ENCODE measurements around the gene MYL6.
A peak's percentile ranks its signal among the peaks of the same experiment; 100 is the strongest.

MYL6 gene

GRCh38 chr12:56157201-56158028 is 744 bp upstream of the MYL6 start:
- DNase-seq, result peak; percentile 94

GRCh38 chr12:56158926-56159461 is 835 bp downstream of the MYL6 start:
- DNase-seq, result peak; percentile 87

- no peak for DNase-seq
These were observed 1.5 kb downstream of the MYL6 start for GRCh38 chr12:56159482-56160192.

DNA sequence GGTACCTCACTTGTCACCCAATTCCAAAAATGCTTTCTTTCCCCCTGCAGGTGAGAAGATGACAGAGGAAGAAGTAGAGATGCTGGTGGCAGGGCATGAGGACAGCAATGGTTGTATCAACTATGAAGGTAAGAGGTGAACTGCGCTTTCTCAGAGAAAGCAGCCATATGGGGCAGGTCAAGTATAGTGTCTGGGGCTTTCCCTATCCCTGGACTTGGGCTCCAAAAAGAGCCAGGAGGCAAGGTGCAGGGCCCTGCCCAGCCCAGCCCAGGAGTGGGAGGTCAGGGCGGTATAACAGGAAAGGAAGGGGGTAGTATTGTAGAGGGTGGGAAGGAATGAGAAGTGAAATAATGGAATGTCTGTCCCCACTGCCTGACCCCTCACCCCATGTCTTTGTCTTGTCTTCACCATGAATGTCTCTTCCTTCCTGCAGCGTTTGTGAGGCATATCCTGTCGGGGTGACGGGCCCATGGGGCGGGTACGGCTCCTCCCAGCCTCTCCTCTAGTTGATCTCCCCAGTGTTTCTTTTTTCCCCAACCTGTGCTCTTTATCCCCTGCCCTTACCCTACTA is 2.1 kb downstream of the MYL6 start:
- peak; percentile 34 for DNase-seq

DNA sequence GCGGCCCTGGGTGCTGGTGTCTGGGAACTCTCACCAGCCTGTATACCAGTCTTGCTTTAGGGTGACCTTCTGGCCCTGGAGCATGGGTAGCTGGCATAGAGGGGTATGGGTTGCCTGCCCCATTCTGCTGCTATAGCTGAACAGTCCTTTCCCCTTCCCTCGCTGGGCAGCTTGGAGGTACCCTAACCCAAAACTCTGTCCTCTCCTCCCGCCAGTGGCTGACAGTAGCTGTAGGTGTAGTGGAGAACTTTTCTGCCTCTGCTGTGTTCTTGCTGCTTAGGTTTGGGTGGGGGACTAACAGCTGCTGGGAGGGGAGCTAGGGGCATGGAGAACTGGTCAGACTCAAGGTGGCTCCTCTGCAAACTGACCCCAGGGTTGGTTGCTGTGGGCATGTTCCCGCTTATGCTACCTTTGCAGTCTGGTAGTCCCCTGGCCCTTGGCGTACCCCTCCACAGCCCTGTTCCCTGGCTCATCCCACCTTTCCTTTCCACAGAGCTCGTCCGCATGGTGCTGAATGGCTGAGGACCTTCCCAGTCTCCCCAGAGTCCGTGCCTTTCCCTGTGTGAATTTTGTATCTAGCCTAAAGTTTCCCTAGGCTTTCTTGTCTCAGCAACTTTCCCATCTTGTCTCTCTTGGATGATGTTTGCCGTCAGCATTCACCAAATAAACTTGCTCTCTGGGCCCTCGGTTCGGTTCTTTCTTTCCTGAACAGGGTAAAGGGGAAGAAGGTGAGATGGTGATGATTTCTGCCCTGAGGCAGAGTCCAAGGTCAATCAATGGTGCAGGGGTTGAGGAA is 2.9 kb downstream of the MYL6 start:
- no peak for DNase-seq

- no peak for DNase-seq
These were observed 3.7 kb downstream of the MYL6 start for GRCh38 chr12:56161690-56162351.

- peak; percentile 45 for DNase-seq
These were observed 4.5 kb downstream of the MYL6 start for GRCh38 chr12:56162468-56163290.

GRCh38 chr12:56163533-56164344 is 5.6 kb downstream of the MYL6 start:
- peak; percentile 26 for DNase-seq

- DNase-seq, result peak; percentile 25
These were observed 6.2 kb downstream of the MYL6 start for GRCh38 chr12:56164345-56164729.

DNA sequence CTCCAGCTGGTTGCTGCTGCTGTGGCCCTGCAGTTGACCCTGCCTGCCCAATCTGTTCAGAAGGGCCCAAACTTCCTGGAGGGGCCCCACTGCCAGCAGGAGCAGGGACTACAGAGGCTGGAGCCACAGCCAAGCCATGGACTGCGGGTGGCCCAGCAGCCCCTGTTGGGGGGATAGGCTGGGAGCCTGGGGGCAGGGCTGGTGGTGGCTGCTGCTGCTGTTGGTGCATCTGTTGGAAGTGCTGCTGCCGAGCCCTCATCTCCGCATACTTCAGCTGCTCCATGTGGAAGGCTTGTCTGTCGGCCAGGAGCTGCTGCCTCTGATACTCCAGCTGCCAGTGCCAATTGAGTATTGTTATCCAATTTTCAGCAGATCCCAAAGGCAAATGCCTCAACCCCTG is 7.2 kb downstream of the MYL6 start:
- DNase-seq, result peak; percentile 29

DNA sequence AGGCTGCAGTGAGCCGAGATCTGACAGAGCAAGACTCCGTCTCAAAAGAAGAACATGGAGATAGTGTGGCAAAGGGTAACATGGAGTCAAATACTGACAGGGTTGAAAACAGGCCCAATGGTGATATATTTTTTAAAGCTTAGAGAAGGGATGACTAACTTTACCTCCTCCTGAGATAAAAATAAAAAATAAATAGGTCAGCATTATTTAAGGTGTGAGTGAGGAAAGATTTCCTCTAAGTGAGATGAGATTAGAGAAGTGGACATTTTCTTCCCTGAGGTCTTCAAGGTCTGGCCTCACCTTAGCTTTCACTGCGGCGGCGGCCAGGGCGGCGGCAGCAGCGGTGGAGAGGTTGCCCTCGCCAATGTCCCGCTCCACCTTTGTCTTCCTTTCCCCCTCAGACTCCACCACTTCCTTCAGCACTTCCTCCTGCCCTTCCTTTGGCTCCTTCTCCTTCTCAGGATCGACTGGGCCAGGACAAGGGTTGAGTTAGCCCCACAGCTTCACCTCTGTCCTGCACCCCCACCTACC is 11.1 kb downstream of the MYL6 start:
- DNase-seq, result no peak

GRCh38 chr12:56172839-56173238 is 14.7 kb downstream of the MYL6 start:
- no peak for DNase-seq

GRCh38 chr12:56178347-56178746 is 20.2 kb downstream of the MYL6 start:
- no peak for DNase-seq

DNA sequence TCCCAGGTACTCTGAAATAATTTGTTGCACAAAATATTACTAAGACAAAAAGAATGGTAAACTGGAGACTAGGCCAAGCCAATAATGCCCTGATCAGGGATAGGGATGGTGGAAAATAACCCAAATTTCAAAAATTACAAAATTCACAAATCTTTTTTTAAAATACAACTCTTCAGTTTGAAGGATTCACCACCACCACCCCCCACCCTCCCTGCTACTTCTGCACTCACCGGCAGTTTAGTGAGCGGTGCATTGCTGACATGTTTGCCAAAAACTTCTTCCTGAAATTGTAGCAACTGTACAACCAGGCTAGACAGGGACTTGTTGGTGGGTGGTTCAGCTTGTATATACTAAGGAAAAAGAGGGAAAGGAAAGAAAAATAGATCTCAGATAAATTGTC is 28.8 kb downstream of the MYL6 start:
- DNase-seq, result no peak

DNA sequence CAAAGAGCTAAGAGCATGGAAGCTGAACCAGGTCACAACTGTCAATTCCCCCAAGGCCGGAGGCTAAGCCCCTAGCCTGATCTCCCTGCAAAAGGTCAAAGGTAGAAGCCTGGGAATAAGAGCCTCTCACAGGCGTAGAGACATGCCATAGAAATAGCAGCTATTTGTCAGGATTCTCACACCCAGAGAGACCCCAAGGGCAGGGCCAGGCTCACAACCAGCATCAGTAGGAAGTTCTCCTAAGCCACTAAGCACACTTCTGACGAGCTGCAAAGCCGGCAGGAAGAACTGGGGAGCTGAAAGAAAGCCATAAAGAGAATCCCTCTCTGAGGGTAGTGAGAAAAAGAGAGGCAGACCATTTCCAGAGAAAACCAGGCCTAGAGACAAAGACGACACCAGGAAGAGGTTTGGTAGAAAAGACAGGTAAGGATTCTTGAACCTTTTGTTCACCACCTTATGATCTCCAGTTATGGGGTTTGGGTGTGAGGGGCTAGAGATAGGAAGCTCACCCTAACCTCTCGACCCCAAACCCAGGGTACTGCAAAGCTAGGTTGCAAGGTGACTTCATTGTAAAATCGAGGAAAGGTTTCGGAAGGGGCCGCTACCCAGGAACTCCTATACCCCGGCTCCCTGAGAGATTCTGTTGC is 30.1 kb downstream of the MYL6 start:
- DNase-seq, result no peak

DNA sequence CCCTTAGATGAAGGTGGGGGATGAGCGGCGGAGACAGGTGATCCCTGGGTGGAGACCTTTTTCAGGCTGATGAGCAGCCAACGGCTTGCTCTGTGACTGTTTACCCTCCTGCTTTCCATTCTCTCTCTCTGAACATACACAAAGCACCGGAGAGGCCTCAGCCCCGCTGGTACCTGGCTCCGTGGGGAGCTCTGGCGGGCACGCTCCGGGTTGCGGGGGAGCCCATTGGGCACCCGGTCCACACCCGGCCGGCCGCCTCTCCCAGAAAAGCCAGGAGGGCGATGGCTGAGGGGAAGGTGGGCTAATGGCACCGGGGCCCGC is 30.6 kb downstream of the MYL6 start:
- DNase-seq, result no peak

GRCh38 chr12:56189099-56189917 is 31.1 kb downstream of the MYL6 start, which contains the start of gene SMARCC2:
TSS of gene SMARCC2 (minus strand) at chr12:56189483. CDS start at chr12:56189461, 22 bp downstream.
- DNase-seq, result peak; percentile 91

DNA sequence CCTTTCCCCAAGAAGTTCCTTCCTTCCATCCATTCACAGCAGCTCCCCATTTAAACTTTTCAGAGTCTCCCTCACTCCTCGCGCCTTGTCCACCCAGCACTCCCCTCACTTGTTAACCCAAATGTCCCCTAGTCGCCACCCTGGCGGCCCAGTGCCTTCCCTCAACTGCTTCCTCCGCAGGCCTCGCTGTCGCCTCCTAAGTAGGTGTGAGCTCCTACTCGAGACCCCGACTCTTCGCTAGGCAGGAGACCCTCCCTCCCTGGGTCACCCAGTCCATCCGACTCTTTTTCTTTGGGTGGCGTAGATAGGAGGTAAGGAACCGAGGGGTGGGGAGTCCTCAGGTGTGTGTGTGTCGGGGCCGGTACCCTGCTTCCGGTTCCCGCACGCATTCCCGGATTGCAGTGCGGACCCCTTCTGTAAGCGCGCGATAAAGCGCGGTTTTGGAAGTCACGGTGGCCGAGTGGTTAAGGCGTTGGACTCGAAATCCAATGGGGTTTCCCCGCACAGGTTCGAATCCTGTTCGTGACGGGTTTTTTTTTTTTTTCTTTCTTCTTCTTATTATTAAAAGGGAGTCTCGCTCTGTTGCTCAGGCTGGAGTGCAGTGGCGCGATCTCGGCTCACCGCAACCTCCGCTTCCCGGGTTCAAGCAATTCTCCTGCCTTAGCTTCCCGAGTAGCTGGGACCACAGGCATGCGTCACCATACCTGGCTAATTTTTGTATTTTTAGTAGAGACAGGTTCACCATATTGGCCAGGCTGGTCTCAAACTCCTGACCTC is 31.9 kb downstream of the MYL6 start:
- DNase-seq, result peak; percentile 90
